Stomach (tissue), 9 donors: ENCODE measurements around the gene NELL1. TPM values are rescaled to one million over a fixed set of nuclear protein-coding genes. Genes with fewer than 3 reads are reported as not detected.
A peak's percentile ranks its signal among the peaks of the same experiment; 100 is the strongest.

Source experiments
- DNase-seq, 2 donors: peaks; one replicate each; pipeline versions ENCODE4 v3.0.0 to v3.0.0-alpha.2; 2013 to 2019
- H3K27ac ChIP-seq, 5 donors: fragments of 200-600 bp in 4 of 5; sonication (generic) in 4 of 5; one replicate each; pipeline ENCODE4 v1.5.1; 2013 to 2019; ENCODE audit warnings: mild to moderate bottlenecking in 1 of 5, moderate library complexity in 1 of 5
- H3K27me3 ChIP-seq, 3 donors: fragments of 200-600 bp; sonication (generic); one replicate each; pipeline ENCODE4 v1.5.1; 2017 to 2019; ENCODE audit warnings: mixed run types in 1 of 3
- H3K36me3 ChIP-seq, 4 donors: fragments of 200-600 bp; sonication (generic); 1 replicate in 3 of 4; 2 replicates in 1 of 4; pipeline ENCODE4 v1.5.1; 2016 to 2019
- H3K4me1 ChIP-seq, 4 donors: fragments of 200-600 bp; sonication (generic); one replicate each; pipeline ENCODE4 v1.5.1; 2016 to 2019
- H3K4me3 ChIP-seq, 4 donors: fragments of 200-600 bp; sonication (generic) in 3 of 4; one replicate each; pipeline ENCODE4 v1.5.1; 2016 to 2019; ENCODE audit warnings: mild to moderate bottlenecking in 1 of 4
- H3K9me3 ChIP-seq, 4 donors: fragments of 200-600 bp; sonication (generic); one replicate each; pipeline ENCODE4 v1.5.1; 2016 to 2019
- EP300 ChIP-seq: sonication (generic); formaldehyde crosslinking; IDR thresholded peaks from one replicate; pipeline ENCODE4 v1.6.1; 2017; ENCODE audit warnings: antibody characterized with exemption
- POLR2A ChIP-seq, 4 donors: fragments of 450-650 bp; IDR thresholded peaks; one replicate each; pipeline ENCODE4 v1.6.1; 2016; ENCODE audit warnings: antibody characterized with exemption in 4 of 4, control low read depth in 2 of 4, mild to moderate bottlenecking in 1 of 4, moderate library complexity in 1 of 4
- POLR2AphosphoS5 ChIP-seq, 3 donors: sonication (generic); formaldehyde crosslinking; IDR thresholded peaks; one replicate each; pipeline ENCODE4 v1.6.1; 2016; ENCODE audit warnings: antibody characterized with exemption in 3 of 3
- WGBS, 5 donors: extraction: QIAGEN DNeasy Blood & Tissue Kit in 3 of 5; methylation state at CpG; one replicate each; pipeline versions ENCODE4 v1.1.5 to v1.1.7; 2013 to 2018; 5-methylcytosine and 5-hydroxymethylcytosine counted together
- intact Hi-C: fragments of 100-400 bp; cut with DNase I; formaldehyde crosslinking; loops from one replicate; pipeline ENCODE4 v1.15.1; 2023; ENCODE audit warnings: low total_unique reads
- polyA plus RNA-seq, 3 donors: library from polyadenylated mRNA; stranded (reverse); fragments of 200-250 nt; gene quantifications; one replicate each; pipeline ENCODE4 v1.2.3, GENCODE V29; 2013
- total RNA-seq, 5 donors: library from RNA; depleted of rRNA; stranded (reverse); fragments of >200 nt; gene quantifications; one replicate each; pipeline versions ENCODE4 v1.1.0 to v1.2.3, GENCODE V29; 2014 to 2016
- TF ChIP-seq, protein P1 (sequence below), 7 experiments: fragments of 450-650 bp in 4 of 7; fragments of 200-600 bp in 3 of 7; sonication (generic) in 3 of 7; IDR thresholded peaks; one replicate each; pipeline ENCODE4 v1.5.1; 2016 to 2019; ENCODE audit warnings: antibody characterized with exemption in 7 of 7, control low read depth in 2 of 7, mild to moderate bottlenecking in 1 of 7
- donor health status: healthy with polysubstance abuse.
- donor health status: Bipolar disorder and iron deficiency.
- donor health status: healthy.

The NELL1 gene
- total and polyA plus RNA-seq, 8 donors: 0.05 to 15.4 (median 2.7) TPM; not detected in 5

DNA sequence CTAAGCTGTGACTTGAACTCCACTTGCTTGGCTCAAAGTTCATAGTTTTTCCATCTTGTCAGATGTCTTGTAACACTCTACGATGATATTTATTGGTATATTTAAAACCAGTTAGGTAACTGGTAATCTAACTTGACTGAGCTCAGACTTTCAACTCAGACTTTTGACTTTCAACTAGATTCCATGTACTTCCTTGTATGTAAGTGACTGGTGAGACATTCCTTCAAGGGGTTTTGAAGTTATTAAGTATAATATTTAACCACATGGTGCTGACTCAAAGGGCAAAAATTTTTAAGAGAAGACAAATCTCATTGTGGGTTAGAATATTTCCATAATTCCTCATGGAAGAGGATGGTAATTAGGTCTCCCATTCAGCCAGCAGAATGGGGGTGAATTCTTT is 892.2 kb downstream of the NELL1 start:
- Histone ChIP-seq H3K4me3 (no peak overlapping the region), H3K36me3 (no peaks in the 10 kb centered on the region), H3K27me3 (no peaks in the 10 kb centered on the region), H3K4me1 (no peaks in the 10 kb centered on the region), H3K27ac (no peak overlapping the region), H3K9me3 (no peaks in the 10 kb centered on the region)
- DNase-seq: peak in 1 of 2 donors; percentile 4
- WGBS, 5 donors: 64 to 86% (median 82%) methylated on average over 1 of the region's 1 CpG
- intact Hi-C loops: no loop called here
- TF ChIP-seq POLR2A (IDR thresholded peaks at IDR 0.05): no peak

DNA sequence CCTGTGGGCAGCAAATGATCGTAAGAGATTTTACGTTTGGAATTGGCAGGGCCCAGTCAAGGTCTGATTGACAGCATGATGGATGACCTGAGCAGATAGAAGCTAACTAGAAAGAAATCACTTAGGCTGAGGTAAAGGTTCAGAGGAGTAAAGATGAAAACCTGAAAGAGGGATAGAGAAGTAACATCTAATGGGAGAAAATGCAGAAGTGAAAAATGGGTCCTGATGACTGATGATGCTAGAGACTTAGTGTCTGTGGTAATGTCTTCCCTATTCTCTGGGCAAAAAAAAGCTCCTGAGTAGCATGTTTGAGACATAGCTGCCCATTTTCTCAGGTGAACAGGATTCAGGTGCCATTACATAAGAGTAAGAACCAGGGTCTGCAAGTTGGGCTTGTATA is 894.7 kb downstream of the NELL1 start:
- H3K9me3 ChIP-seq: no peaks in the 10 kb centered on the region
- WGBS, 5 donors: 45 to 70% (median 56%) methylated on average over 2 of the region's 2 CpGs
- H3K4me3 ChIP-seq: no peak overlapping the region
- no peaks in the 10 kb centered on the region for H3K27me3 ChIP-seq
- H3K27ac ChIP-seq: no peak overlapping the region
- no peaks in the 10 kb centered on the region for H3K4me1 ChIP-seq
- H3K36me3 ChIP-seq: no peaks in the 10 kb centered on the region
- intact Hi-C loops: no loop called here
- DNase-seq: no peak
- TF ChIP-seq, protein P1, sequence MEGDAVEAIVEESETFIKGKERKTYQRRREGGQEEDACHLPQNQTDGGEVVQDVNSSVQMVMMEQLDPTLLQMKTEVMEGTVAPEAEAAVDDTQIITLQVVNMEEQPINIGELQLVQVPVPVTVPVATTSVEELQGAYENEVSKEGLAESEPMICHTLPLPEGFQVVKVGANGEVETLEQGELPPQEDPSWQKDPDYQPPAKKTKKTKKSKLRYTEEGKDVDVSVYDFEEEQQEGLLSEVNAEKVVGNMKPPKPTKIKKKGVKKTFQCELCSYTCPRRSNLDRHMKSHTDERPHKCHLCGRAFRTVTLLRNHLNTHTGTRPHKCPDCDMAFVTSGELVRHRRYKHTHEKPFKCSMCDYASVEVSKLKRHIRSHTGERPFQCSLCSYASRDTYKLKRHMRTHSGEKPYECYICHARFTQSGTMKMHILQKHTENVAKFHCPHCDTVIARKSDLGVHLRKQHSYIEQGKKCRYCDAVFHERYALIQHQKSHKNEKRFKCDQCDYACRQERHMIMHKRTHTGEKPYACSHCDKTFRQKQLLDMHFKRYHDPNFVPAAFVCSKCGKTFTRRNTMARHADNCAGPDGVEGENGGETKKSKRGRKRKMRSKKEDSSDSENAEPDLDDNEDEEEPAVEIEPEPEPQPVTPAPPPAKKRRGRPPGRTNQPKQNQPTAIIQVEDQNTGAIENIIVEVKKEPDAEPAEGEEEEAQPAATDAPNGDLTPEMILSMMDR (IDR thresholded peaks at IDR 0.05): no peak
- TF ChIP-seq POLR2A (IDR thresholded peaks at IDR 0.05): no peak
- no peak for TF ChIP-seq EP300
- TF ChIP-seq POLR2AphosphoS5 (IDR thresholded peaks at IDR 0.05): no peak

DNA sequence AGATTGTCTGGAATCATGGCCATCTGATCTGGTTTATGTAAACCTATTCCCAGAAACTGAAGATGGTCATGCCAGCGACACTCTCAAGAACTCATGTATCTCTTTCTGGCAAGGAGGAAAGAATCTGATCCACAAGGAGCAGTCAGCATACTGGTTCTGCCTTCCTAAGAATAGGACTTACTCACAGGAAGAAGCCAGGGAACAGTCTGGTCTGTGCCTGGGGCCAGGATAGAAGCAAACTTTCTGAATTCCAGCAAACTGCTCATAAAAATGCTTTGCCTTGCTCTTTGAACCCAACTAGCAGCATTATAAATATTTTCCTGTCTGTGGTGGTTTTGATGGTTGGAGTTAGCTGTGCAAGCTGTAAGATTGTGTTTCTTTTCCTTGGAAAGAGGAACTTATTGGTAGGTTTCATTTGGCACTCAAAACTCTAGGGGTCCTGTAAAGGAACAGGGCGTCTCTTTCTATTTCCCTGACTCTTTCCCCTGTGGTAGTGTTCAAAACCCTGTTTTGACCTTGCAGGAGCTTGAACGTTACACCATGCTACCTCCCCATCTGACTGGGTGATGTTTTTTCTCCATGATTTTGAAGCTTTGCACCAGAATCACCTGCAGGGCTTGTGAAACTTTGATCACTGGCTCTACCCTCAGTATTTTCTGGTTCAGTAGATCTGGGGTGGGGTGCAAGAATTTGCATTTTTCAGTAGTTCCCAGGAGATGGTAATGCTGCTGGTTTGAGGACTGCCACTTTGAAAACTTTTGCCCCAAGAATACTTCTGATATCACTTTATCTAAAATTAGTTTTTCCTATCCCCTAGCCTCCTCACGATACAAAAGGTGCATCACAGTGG is 895.7 kb downstream of the NELL1 start:
- intact Hi-C loops: no loop called here
- Histone ChIP-seq H3K4me1 (no peaks in the 10 kb centered on the region), H3K9me3 (no peaks in the 10 kb centered on the region), H3K4me3 (no peak overlapping the region), H3K36me3 (no peaks in the 10 kb centered on the region), H3K27me3 (no peaks in the 10 kb centered on the region), H3K27ac (no peak overlapping the region)
- DNase-seq: no peak
- WGBS, 5 donors: 63 to 74% (median 71%) methylated on average over 4 of the region's 4 CpGs
- no peak for TF ChIP-seq EP300
- TF ChIP-seq, protein P1 (IDR thresholded peaks at IDR 0.05): no peak
- no peak for TF ChIP-seq POLR2AphosphoS5 (IDR thresholded peaks at IDR 0.05)
- TF ChIP-seq POLR2A (IDR thresholded peaks at IDR 0.05): no peak

DNA sequence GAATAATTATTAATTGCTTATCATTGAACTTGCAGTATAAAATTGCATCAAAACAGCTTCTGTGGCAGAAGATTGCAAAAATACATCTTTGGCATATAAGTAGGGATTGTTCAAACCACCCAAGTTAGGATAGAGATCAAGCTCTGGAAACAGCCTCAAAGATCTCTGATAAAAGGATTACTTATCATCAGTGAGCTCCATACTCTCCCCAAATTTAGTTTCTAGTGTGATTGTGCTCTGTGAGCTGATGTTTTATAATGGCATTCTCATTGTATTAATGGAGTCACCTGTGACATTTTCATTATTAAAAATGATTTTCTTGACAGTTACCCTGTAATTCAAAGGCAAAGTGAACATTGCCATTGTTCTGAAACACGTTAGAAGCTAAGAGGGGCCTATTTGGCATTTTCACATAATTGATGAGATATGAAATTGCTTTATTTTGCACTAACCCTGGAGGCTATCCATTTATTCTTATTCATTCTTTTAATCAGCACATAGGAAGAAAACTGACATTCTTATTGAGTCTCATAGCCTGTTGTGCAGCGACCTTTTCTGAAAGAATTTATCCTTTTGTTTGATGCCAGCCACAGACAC is 897.2 kb downstream of the NELL1 start:
- no peaks in the 10 kb centered on the region for H3K27me3 ChIP-seq
- H3K36me3 ChIP-seq: no peaks in the 10 kb centered on the region
- WGBS, 5 donors: 32 to 63% (median 37%) methylated on average over 2 of the region's 2 CpGs
- intact Hi-C loops: no loop called here
- H3K4me1 ChIP-seq: no peaks in the 10 kb centered on the region
- no peak overlapping the region for H3K4me3 ChIP-seq
- DNase-seq: no peak
- H3K27ac ChIP-seq: no peak overlapping the region
- TF ChIP-seq POLR2A (IDR thresholded peaks at IDR 0.05): no peak
- no peak for TF ChIP-seq POLR2AphosphoS5 (IDR thresholded peaks at IDR 0.05)
- no peak for TF ChIP-seq EP300
- TF ChIP-seq, protein P1 (IDR thresholded peaks at IDR 0.05): no peak
- H3K9me3 ChIP-seq: no peaks in the 10 kb centered on the region
